Effector CD8-positive, alpha-beta T cell (primary cell): ENCODE data around the gene TMEM163.
"Not testable (repeated sequence)": the region's sequence is repeated elsewhere in the genome, so short reads cannot be mapped to it uniquely, and the experiment has no call there.

Source experiments
- DNase-seq: peaks from one replicate; lab custom pipeline; 2025; lab: John Stamatoyannopoulos, UW

The TMEM163 gene

GRCh38 chr2:134581877-134582546 lies 136.8 kb downstream of the TMEM163 start:
- DNase-seq, result no peak

- DNase-seq, result no peak
Measured at GRCh38 chr2:134578316-134578715, 140.5 kb downstream of the TMEM163 start.

DNA sequence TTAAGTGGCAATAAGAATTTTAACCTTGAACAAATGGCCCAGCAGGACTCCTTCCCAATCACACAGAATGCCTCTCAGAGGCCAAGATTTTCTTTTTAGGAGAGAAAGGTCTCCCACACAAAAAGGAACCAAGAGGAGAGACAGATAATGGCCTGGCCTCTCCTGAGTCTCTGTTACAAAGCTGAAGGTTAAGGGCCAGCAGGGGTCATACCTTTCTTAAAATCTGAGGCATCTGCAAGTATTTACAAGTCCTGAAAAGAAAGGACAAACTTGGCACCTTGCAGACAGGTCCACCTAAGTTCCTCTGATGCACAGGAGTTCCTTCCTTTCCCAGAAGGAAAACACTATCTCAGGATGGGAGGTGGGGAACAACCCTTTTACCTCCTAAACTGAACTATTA lies 142.3 kb downstream of the TMEM163 start:
- peak; percentile 4 for DNase-seq

- no peak for DNase-seq
Measured at GRCh38 chr2:134575888-134576287, 142.9 kb downstream of the TMEM163 start.

DNA sequence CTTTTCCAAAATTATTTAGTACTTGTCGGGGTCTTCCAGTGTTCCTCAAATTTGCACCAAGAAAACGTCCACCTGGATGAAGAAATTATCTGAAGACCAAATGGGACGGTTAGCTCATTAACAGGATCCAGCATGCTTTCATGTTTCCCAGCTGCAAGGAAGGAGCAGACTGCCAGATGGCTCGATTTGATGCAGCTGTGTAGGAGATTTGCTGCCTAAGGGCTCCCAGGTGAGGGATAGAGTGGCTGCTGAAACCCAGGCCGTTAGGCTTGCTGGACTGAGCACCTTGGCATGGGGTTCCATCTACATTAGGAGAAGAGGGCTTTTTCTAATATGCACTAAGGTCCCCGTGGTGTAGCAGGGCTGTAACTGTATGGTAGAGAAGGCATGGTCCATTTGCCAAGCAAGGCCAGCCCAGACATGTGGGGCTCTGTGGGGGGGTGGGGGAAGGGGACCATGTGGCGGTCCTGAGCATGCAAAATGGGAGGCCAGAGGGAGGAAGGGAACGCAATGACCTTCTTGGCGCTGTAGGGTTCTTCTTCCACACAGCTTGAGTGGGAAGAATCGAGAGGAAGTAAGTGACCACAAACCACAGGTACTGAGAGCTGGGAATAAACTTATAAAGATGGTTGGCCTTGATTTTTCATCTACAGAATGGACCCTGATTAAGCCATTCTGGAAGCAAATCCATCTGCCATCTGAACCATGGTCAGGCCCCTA lies 144.0 kb downstream of the TMEM163 start:
- DNase-seq, result no peak

DNA sequence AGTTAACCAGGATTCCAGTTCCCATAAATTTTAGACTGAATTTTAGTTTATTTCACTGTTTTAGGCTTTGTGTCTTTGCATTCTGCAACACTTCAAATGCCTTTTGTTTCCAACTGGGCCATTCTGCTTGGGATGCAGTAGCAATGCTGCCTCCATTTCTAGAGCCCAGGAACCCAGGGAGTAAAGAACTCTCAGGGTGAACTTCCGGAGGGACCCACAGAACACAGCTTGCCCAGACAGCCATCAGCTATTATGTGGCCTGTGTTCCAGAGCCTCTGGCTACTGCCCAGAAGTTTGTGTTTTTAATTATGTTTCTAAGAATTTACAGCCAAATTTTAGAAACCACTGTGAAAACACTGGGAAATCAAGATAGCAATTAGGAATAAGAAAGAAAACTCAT lies 145.1 kb downstream of the TMEM163 start:
- DNase-seq, result no peak

GRCh38 chr2:134573085-134573370 lies 145.8 kb downstream of the TMEM163 start:
- DNase-seq, result no peak

DNA sequence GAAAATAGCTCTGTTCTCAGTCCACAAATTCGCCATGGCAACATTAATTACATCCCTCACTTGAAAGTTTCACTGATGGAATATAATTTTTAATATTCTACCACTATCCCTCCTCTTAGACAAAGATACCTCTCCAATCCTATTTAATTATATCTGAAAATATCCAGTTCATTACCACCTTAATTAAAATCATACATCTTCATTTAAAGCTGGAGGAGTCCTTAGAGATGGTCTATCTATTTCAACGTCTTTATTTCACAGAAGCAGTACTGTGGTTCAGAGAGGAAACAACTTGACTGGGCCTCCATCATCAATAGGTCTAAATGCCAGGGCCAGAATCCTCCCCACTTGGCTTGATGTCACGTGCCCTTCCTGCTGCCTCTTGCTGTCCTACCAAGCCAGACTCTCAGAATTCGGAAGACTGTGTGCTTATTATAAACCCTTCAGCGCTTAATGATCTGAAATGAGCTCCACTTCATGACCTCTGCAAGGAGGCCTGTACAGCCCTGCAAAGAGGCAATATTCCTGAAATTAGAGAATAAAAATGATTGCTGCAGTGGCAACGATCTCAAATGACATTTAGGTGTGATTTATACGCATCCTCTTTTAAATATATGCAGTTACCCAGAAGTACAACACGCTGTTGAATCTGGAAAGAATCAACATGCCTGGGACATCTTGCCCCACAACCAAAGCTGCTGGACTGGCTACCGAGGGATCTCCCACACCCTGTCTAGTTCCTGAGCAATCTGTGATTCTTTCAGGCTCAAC lies 146.3 kb downstream of the TMEM163 start:
- no peak for DNase-seq

DNA sequence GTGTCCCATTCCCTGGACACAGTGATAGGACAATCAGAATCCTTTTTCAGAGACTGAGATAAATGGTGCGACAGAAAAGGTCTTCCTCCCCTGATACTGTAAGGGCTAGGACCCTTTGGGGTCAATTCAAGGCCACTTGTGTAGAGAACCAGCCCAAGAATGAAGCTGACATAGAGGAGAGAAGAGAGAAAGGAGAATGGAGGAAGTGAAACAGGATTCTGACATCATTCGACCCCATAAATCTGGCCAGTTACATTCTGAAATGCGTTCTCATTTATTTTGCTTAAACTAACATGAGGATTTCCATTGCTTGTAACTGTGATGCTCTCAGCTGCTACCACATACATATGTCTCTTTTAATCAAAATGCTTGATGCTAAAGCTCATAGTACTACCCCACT lies 148.1 kb downstream of the TMEM163 start:
- no peak for DNase-seq

- DNase-seq, result no peak
Measured at GRCh38 chr2:134568413-134568812, 150.4 kb downstream of the TMEM163 start.

DNA sequence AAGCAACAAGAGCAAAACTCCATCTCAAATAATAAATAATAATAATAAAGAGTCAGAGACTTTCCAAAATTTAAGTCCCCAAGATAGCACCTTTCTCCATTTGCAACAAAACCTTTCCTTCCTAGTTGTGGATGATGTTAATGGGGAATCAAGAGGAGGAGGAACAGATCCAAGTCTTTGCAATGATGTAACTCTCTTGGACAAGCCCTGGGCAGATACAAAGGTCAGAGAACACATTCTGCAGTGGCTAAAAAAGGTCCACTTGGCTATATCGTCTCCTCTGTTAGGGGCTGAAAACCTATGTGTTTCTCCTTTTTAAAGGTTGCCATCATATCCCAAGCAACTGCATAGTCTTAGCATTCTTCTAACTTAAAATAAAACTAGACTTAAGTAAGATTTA lies 151.1 kb downstream of the TMEM163 start:
- DNase-seq, result no peak

DNA sequence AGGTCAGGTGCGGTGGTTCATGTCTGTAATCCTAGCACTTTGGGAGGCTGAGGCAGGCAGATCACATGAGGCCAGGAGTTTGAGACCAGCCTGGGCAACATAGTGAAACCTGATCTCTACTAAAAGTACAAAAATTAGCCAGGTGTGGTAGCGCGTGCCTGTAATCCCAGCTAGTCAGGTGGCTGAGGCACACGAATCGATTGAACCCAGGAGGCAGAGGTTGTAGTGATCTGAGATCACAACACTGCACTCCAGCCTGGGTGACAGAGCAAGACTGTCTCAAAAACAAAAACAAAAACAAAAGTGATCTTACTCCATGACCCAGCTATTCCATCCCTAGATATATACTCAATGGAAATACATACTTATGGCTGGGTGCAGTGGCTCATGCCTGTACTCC lies 153.8 kb downstream of the TMEM163 start:
- not testable (repeated sequence) for DNase-seq

- DNase-seq, result no peak
Measured at GRCh38 chr2:134564549-134564948, 154.3 kb downstream of the TMEM163 start.

DNA sequence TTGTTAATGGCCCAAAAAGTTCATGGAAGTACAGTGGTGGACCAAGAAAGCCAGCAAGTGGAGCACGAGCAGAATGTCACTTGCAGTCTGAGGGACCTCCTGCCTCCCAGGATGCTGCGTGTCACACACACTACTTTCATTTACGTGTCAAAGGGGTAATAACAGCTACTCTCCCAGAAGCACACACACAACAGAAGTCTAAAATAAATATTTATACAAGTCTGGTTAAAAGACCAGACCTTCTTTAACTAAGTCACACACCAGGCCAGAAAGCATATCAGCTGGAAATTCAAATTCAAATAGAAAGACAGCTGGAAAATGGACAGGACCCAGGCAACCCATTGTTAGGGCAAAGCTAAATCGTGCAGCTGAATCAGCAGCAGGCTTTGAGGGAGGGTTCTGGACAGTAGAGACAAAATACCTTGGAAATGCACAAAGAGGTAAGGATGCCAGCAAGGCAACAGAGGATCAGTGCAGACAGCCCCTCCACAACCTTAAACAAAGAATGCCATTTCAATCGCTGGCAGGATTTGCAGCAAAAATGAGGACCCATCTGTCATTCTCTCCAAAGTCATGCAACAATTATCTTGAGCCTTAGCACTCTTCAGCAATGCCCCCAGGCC lies 160.5 kb downstream of the TMEM163 start:
- DNase-seq, result no peak

DNA sequence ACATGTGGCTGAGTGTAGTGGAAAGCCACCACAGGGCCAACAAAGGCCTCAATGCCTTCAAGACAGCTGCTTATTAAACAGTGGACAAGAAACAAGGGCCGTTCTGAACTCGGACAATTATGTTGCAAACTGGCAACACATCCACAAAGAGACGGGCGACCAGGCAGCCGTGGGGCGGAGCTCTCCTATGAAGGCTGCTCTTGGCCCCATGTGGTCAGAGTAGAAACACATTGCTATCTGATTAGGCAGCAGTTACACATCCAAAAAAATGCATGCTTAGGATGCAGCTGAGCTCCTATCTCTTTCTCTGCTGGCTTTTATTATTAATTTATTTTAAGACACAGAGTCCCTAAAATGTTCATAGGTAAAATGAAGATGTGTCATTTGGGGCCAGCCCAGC lies 163.4 kb downstream of the TMEM163 start:
- DNase-seq, result no peak

- no peak for DNase-seq
Measured at GRCh38 chr2:134553657-134554056, 165.1 kb downstream of the TMEM163 start.

- no peak for DNase-seq
Measured at GRCh38 chr2:134550566-134551164, 168.1 kb downstream of the TMEM163 start.

- no peak for DNase-seq
Measured at GRCh38 chr2:134549104-134549503, 169.7 kb downstream of the TMEM163 start.

- DNase-seq, result no peak
Measured at GRCh38 chr2:134540990-134541389, 177.8 kb downstream of the TMEM163 start.

DNA sequence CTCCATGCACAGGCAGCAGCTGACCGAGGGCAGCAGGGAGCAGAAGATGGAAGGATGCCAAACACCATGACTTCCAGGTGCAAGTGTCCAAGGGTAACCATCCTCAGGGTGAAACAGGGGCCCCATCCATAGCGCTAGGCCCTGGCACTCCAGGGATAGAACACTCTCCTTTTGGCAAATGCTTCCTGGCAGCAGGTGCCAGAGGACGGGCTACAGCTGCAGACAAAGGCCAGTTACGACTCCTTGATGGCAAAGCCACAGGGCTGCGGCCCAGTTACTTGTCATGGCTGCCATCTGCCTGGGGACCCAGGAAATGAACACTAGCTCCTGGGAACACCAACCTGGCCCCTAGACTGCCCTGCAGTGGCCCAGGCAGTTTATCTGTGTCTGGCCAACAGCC lies 178.8 kb downstream of the TMEM163 start:
- no peak for DNase-seq

GRCh38 chr2:134537702-134538101 lies 181.1 kb downstream of the TMEM163 start:
- DNase-seq, result no peak

DNA sequence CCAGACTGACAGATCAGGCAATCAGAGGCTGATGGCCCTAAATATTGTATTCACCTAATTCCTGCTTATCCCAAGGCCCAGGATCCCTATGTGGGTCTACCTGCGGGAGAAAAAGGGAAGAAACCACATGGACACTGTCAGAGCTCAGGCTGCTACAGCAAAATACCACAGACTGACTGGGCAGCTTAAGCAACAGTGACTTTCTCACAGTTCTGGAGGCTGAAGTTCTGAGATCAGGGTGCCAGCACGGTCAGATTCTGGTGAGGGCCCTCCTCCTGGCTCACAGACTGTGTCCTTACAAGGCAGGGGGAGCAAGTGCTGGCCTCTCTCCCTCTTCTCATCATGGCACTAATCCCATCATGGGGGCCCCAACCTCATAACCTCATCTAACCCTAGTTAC lies 181.7 kb downstream of the TMEM163 start:
- no peak for DNase-seq
